Measurements from ENCODE around the gene TMEM207. TPM values are rescaled to one million over a fixed set of nuclear protein-coding genes. Genes with fewer than 3 reads are reported as not detected.

Gene TMEM207
- total and polyA plus RNA-seq, 11 donors, result not detected

DNA sequence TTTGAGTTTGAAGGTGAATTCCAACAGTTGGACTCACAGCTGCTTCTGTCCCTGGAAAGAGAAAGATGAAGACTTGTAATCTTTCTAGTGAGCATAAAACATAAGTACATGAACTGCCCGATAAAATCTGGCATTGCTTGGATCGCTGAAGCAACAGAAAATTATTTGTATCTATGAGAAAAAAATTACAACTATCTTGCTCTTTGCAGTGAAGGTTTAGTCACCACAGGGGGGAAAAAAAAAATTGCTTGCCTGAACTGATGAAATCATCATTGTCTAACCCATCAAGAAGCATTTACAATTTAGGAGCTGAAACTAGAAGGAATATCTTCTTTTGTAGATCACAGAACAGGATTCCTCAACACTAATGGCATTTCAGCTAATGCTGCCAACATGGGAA lies 20.0 kb downstream of the TMEM207 start:
- Histone ChIP-seq H3K9me3 (no peaks in the 10 kb centered on the region), H3K36me3 (no peaks in the 10 kb centered on the region), H3K27ac (no peak overlapping the region), H3K4me3 (no peak overlapping the region), H3K27me3 (peaks cover 0 to 4% (median 0%) of the 10 kb centered on the region in 9 donors), H3K4me1 (peaks cover 0 to 2% (median 0%) of the 10 kb centered on the region in 12 donors)
- DNase-seq (no peak), ATAC-seq (no peak)
- TF ChIP-seq POLR2A (IDR thresholded peaks at IDR 0.05), result no peak
- TF ChIP-seq, protein P1, sequence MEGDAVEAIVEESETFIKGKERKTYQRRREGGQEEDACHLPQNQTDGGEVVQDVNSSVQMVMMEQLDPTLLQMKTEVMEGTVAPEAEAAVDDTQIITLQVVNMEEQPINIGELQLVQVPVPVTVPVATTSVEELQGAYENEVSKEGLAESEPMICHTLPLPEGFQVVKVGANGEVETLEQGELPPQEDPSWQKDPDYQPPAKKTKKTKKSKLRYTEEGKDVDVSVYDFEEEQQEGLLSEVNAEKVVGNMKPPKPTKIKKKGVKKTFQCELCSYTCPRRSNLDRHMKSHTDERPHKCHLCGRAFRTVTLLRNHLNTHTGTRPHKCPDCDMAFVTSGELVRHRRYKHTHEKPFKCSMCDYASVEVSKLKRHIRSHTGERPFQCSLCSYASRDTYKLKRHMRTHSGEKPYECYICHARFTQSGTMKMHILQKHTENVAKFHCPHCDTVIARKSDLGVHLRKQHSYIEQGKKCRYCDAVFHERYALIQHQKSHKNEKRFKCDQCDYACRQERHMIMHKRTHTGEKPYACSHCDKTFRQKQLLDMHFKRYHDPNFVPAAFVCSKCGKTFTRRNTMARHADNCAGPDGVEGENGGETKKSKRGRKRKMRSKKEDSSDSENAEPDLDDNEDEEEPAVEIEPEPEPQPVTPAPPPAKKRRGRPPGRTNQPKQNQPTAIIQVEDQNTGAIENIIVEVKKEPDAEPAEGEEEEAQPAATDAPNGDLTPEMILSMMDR (IDR thresholded peaks at IDR 0.05), result no peak
- intact Hi-C loops (cut with DNase I), result loop anchor here in 4 of 10 donors (10.0 kb wide), 2 partner anchors 205 to 465 kb away; no protein-coding TSS in a partner anchor
- WGBS, 4 donors, result 87 to 95% (median 89%) methylated on average over 2 of the region's 2 CpGs

DNA sequence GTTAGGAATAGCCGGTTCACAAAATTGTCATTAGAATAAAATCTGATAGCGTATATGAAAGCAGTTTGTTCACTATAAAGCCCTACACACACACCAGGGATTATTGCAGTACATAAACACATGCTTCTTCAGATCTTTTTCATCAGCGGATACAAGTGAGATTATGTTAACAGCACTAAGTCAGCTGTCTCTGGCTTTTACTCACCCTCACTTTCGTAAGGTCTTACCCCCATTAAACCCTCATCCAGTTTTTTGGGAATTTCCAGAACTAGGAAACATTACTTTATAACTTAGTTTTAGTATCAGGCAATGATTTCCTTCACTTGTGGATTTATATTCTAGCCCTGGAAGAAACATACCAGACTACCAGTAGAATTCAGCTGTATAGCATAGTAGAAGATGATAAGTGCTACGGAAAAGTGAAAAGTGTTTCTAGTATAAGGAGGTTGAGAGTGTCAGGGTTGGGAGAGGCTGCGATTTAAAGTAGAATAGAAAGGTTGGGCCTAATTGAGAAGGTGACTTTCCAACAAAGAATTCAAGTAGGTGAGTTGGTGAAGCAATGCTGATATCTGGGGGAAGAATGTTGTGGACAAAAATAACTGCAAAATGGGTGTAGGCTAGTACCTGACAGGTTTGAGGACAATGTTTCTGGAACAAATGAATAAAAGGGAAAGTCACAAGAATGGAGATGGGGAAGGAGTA lies 22.7 kb downstream of the TMEM207 start:
- H3K9me3 ChIP-seq, result no peaks in the 10 kb centered on the region
- no peak for DNase-seq
- TF ChIP-seq POLR2A (IDR thresholded peaks at IDR 0.05), result no peak
- TF ChIP-seq, protein P1 (IDR thresholded peaks at IDR 0.05), result no peak
- H3K4me1 ChIP-seq, result peaks cover 0 to 5% (median 0%) of the 10 kb centered on the region in 12 donors
- 73 to 89% (median 86%) methylated on average over 6 of the region's 6 CpGs for WGBS, 4 donors
- intact Hi-C loops (cut with DNase I), result loop anchor here in 4 of 10 donors (10.0 kb wide), 2 partner anchors 202 to 462 kb away; no protein-coding TSS in a partner anchor
- H3K4me3 ChIP-seq, result no peak overlapping the region
- no peak for ATAC-seq
- H3K36me3 ChIP-seq, result no peaks in the 10 kb centered on the region
- no peak overlapping the region for H3K27ac ChIP-seq
- no peaks in the 10 kb centered on the region for H3K27me3 ChIP-seq

DNA sequence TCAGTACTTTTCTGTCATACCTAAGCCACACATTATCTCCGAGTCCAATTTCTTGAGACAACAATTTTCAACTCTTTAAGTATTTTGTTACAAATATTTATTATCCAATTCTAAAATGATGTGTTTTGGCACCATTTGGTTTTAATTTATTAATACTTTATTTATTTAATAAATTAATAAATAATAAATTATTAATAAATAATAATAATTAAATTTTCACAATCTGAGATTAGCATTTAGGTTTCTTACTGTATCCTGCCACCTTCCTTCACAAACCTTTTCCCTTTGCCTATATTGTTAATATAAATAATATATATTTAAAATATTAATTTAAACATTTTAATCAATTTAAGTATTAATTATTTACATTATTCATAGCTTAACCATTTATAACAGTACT lies 23.9 kb downstream of the TMEM207 start:
- intact Hi-C loops (cut with DNase I), result loop anchor here in 4 of 10 donors (2.0 to 10.0 kb wide), 3 partner anchors 201 to 465 kb away; no protein-coding TSS in a partner anchor
- Histone ChIP-seq H3K27ac (no peak overlapping the region), H3K27me3 (no peaks in the 10 kb centered on the region), H3K4me1 (peaks cover 0 to 5% (median 0%) of the 10 kb centered on the region in 12 donors), H3K4me3 (no peak overlapping the region), H3K9me3 (no peaks in the 10 kb centered on the region), H3K36me3 (no peaks in the 10 kb centered on the region)
- no peak for DNase-seq
- no peak for TF ChIP-seq POLR2A (IDR thresholded peaks at IDR 0.05)
- TF ChIP-seq, protein P1 (IDR thresholded peaks at IDR 0.05), result no peak
- WGBS, 4 donors, result 91 to 98% (median 94%) methylated on average over 1 of the region's 1 CpG
- ATAC-seq, result no peak
